GM18861 (cell line): ENCODE measurements around the gene PFKL.

Experiments
- ATAC-seq: cut with Tn5 transposase; IDR thresholded peaks from one replicate; pipeline ENCODE4 v1.9.1; 2021; ENCODE audit not compliant: unreplicated experiment

PFKL gene

GRCh38 chr21:44325386-44326271 lies 25.8 kb downstream of the PFKL start:
- ATAC-seq = no peak

GRCh38 chr21:44326272-44326647 lies 26.4 kb downstream of the PFKL start:
- ATAC-seq = no peak

- ATAC-seq = no peak
Measured at GRCh38 chr21:44326716-44327602, 27.1 kb downstream of the PFKL start.

- no peak for ATAC-seq
Measured at GRCh38 chr21:44327603-44327974, 27.7 kb downstream of the PFKL start.

GRCh38 chr21:44328242-44328895 lies 28.5 kb downstream of the PFKL start:
- no peak for ATAC-seq

- no peak for ATAC-seq
Measured at GRCh38 chr21:44329086-44329889, 29.4 kb downstream of the PFKL start.

- ATAC-seq = no peak
Measured at GRCh38 chr21:44329971-44330681, 30.3 kb downstream of the PFKL start.

- ATAC-seq = no peak
Measured at GRCh38 chr21:44330698-44331097, 30.8 kb downstream of the PFKL start.

- ATAC-seq = no peak
Measured at GRCh38 chr21:44331209-44331608, 31.4 kb downstream of the PFKL start.

GRCh38 chr21:44331650-44332307 lies 31.9 kb downstream of the PFKL start:
- ATAC-seq = no peak

GRCh38 chr21:44332383-44332782 lies 32.5 kb downstream of the PFKL start:
- ATAC-seq = no peak

GRCh38 chr21:44332965-44333364 lies 33.1 kb downstream of the PFKL start:
- no peak for ATAC-seq

GRCh38 chr21:44333509-44334328 lies 33.9 kb downstream of the PFKL start:
- ATAC-seq = no peak

GRCh38 chr21:44334329-44335030 lies 34.6 kb downstream of the PFKL start:
- ATAC-seq = no peak

- ATAC-seq = no peak
Measured at GRCh38 chr21:44335266-44336059, 35.6 kb downstream of the PFKL start.

- ATAC-seq = no peak
Measured at GRCh38 chr21:44337449-44337848, 37.6 kb downstream of the PFKL start.
